K562 (cell line): ENCODE data around the gene EMC9. TPM values are rescaled to one million over a fixed set of nuclear protein-coding genes. Genes with fewer than 3 reads are reported as not detected.

ENCODE experiments used
- HOXB6 ChIP-seq: fragments of 250-450 bp; sonication (Bioruptor Pico); IDR thresholded peaks from 2 replicates; pipeline ENCODE4 v1.5.1; 2022; ENCODE audit warnings: mild to moderate bottlenecking, borderline replicate concordance
- KLF6 ChIP-seq: fragments of 250-450 bp; sonication (Bioruptor Pico); IDR thresholded peaks from 2 replicates; pipeline ENCODE4 v1.4.0; 2020; ENCODE audit warnings: mild to moderate bottlenecking, moderate library complexity, borderline replicate concordance
- NCOA2 ChIP-seq, 2 experiments: fragments of 450-650 bp; IDR thresholded peaks; 2 replicates each; pipeline ENCODE4 v1.6.1; 2018; ENCODE audit warnings: mild to moderate bottlenecking in 2 of 2, moderate library complexity in 1 of 2; ENCODE audit not compliant: partially characterized antibody in 2 of 2
- TCF7 ChIP-seq: sonication (generic); IDR thresholded peaks from 2 replicates; pipeline ENCODE4 v1.6.1; 2016; ENCODE audit warnings: antibody characterized with exemption, borderline replicate concordance
- ZC3H11A ChIP-seq: IDR thresholded peaks from 2 replicates; pipeline ENCODE4 v1.6.1; 2012; ENCODE audit warnings: low read depth, low read length, improper control_type of control experiment
- ZNF133 ChIP-seq: fragments of 250-450 bp; sonication (Bioruptor Pico); IDR thresholded peaks from 2 replicates; pipeline ENCODE4 v1.4.0; 2020; ENCODE audit warnings: mild to moderate bottlenecking
- ZNF408 ChIP-seq: fragments of 250-450 bp; sonication (Bioruptor Pico); IDR thresholded peaks from 2 replicates; pipeline ENCODE4 v1.4.0; 2020; ENCODE audit warnings: low read depth, mild to moderate bottlenecking, moderate library complexity
- ZNF507 ChIP-seq: conservative IDR thresholded peaks from 2 replicates; pipeline ENCODE4 v1.6.1; 2017; ENCODE audit warnings: missing genetic modification characterization, missing compliant biosample characterization
- ZNF707 ChIP-seq: fragments of 250-450 bp; sonication (Bioruptor Pico); conservative IDR thresholded peaks from 2 replicates; pipeline ENCODE4 v1.8.0; 2022; ENCODE audit warnings: inconsistent platforms, mild to moderate bottlenecking, moderate library complexity
- ZSCAN32 ChIP-seq: fragments of 450-650 bp; formaldehyde crosslinking; IDR thresholded peaks from 2 replicates; pipeline ENCODE4 v1.4.0; 2020; ENCODE audit warnings: mild to moderate bottlenecking, moderate library complexity
- polyA plus RNA-seq, 8 experiments: library from polyadenylated mRNA; depleted of rRNA in 4 of 8; stranded (reverse) in 5 of 8; unstranded in 3 of 8; fragments of >200 nt; fragmentation: Nextera tagmentation in 2 of 8; fragmentation: Illumina TruSeq in 1 of 8; extraction: Ambion mirVana in 2 of 8; extraction: Trizol in 1 of 8; gene quantifications; 2 replicates each; pipeline versions ENCODE4 v1.2.1 to v1.2.3, GENCODE V29; 2011 to 2014; ENCODE audit warnings: inconsistent platforms in 1 of 8, missing spikeins in 1 of 8
- total RNA-seq, 7 experiments: library from RNA; depleted of rRNA in 6 of 7; stranded (reverse); fragments of >200 nt in 6 of 7; fragmentation: Illumina TruSeq in 2 of 7; extraction: Trizol in 2 of 7; gene quantifications; 2 replicates each; pipeline versions ENCODE4 v1.2.1 to v1.2.3, GENCODE V29; 2011 to 2021; ENCODE audit warnings: low replicate concordance in 1 of 7

Gene EMC9
- total and polyA plus RNA-seq, 9 of the 15 experiments (the other 6 are each of a cell fraction or from before 2014, with no cell fraction given) = 3.1 to 13.2 (median 7.8) TPM

- no peak for TF ChIP-seq ZNF408 (CRISPR knock-in tag)
- no peak for TF ChIP-seq TCF7
- TF ChIP-seq ZNF707 (CRISPR knock-in tag) = no peak
- no peak for TF ChIP-seq ZNF133 (CRISPR knock-in tag)
- no peak for TF ChIP-seq ZC3H11A
- peak; percentile 69; the same call in 1 of the 2 replicates for TF ChIP-seq KLF6 (CRISPR knock-in tag)
- no peak for TF ChIP-seq ZNF507 (tag)
- peak; percentile 52; the same call in 1 of the 2 replicates for TF ChIP-seq ZSCAN32 (CRISPR knock-in tag)
- TF ChIP-seq HOXB6 (CRISPR knock-in tag) = no peak
- no peak for TF ChIP-seq NCOA2 (IDR thresholded peaks at IDR 0.05; ENCODE audit: partially characterized antibody in 2 of 2)
Measured at GRCh38 chr14:24093901-24094840, 47.2 kb downstream of the EMC9 start, which contains the start of gene PCK2 (continued).
